ENCODE measurements around the gene AGA. TPM values are rescaled to one million over a fixed set of nuclear protein-coding genes. Genes with fewer than 3 reads are reported as not detected.

AGA gene
- 26.2 and 30.1 TPM in 2 replicates for total RNA-seq

GRCh38 chr4:177441803-177442622 is at the start of gene AGA:
TSS of gene AGA (minus strand) at chr4:177442437. CDS start at chr4:177442375, 62 bp downstream.

Other genes with a start within 250 kb of the AGA start
- gene NEIL3, start 132.6 kb downstream of the AGA start, total RNA-seq, result 0.65 and 1.3 TPM in 2 replicates